ENCODE measurements around the gene TMUB1. TPM values are rescaled to one million over a fixed set of nuclear protein-coding genes. Genes with fewer than 3 reads are reported as not detected.

The TMUB1 gene
- total RNA-seq, 1 donor from 2014 or later: 36.3 TPM

GRCh38 chr7:151057989-151058780, 25.1 kb downstream of the TMUB1 start:
- ATAC-seq (peak; percentile 87), DNase-seq (peak; percentile 99)
- Histone ChIP-seq H3K27me3 (no peaks in the 10 kb centered on the region), H3K36me3 (no peaks in the 10 kb centered on the region), H3K27ac (peak overlapping the region; percentile 98), H3K9me3 (no peaks in the 10 kb centered on the region), H3K4me1 (peaks cover 36% of the 10 kb centered on the region), H3K4me3 (peak overlapping the region; percentile 84)
- intact Hi-C loops (cut with DNase I): no loop called here
- no peak for TF ChIP-seq CTCF (IDR thresholded peaks at IDR 0.05)

GRCh38 chr7:151057506-151057988, 25.7 kb downstream of the TMUB1 start, which contains the start of gene CDK5:
Gene CDK5 (minus strand): TSS chr7:151057897. CDS start chr7:151057848, 49 bp downstream.
- H3K9me3 ChIP-seq: no peaks in the 10 kb centered on the region
- H3K4me1 ChIP-seq: peaks cover 36% of the 10 kb centered on the region
- ATAC-seq (no peak), DNase-seq (no peak)
- peak within 1 kb of the TSS; percentile 84 for H3K4me3 ChIP-seq
- no peaks in the 10 kb centered on the region for H3K36me3 ChIP-seq
- intact Hi-C loops (cut with DNase I): no loop called here
- peak within 1 kb of the TSS; percentile 98 for H3K27ac ChIP-seq
- H3K27me3 ChIP-seq: no peaks in the 10 kb centered on the region
- no peak for TF ChIP-seq CTCF (IDR thresholded peaks at IDR 0.05)

- peak overlapping the region; percentile 98 for H3K27ac ChIP-seq
- ATAC-seq (no peak), DNase-seq (no peak)
- no peaks in the 10 kb centered on the region for H3K9me3 ChIP-seq
- peaks cover 35% of the 10 kb centered on the region for H3K4me1 ChIP-seq
- intact Hi-C loops (cut with DNase I): no loop called here
- no peaks in the 10 kb centered on the region for H3K27me3 ChIP-seq
- H3K4me3 ChIP-seq: peak overlapping the region; percentile 84
- TF ChIP-seq CTCF (IDR thresholded peaks at IDR 0.05): no peak
- H3K36me3 ChIP-seq: no peaks in the 10 kb centered on the region
These were observed 26.4 kb downstream of the TMUB1 start for GRCh38 chr7:151056666-151057505.

- H3K27me3 ChIP-seq: no peaks in the 10 kb centered on the region
- H3K4me3 ChIP-seq: no peak overlapping the region
- H3K4me1 ChIP-seq: peaks cover 29% of the 10 kb centered on the region
- ATAC-seq (no peak), DNase-seq (no peak)
- intact Hi-C loops (cut with DNase I): no loop called here
- no peak for TF ChIP-seq CTCF (IDR thresholded peaks at IDR 0.05)
- no peaks in the 10 kb centered on the region for H3K36me3 ChIP-seq
- no peaks in the 10 kb centered on the region for H3K9me3 ChIP-seq
- H3K27ac ChIP-seq: no peak overlapping the region
These were observed 27.0 kb downstream of the TMUB1 start for GRCh38 chr7:151056283-151056665.

GRCh38 chr7:151053751-151054150, 29.5 kb downstream of the TMUB1 start:
- no peaks in the 10 kb centered on the region for H3K9me3 ChIP-seq
- intact Hi-C loops (cut with DNase I): no loop called here
- H3K4me3 ChIP-seq: no peak overlapping the region
- ATAC-seq (no peak), DNase-seq (no peak)
- no peak overlapping the region for H3K27ac ChIP-seq
- H3K36me3 ChIP-seq: no peaks in the 10 kb centered on the region
- peaks cover 19% of the 10 kb centered on the region for H3K4me1 ChIP-seq
- no peaks in the 10 kb centered on the region for H3K27me3 ChIP-seq
- TF ChIP-seq CTCF (IDR thresholded peaks at IDR 0.05): no peak
